ENCODE data around the gene CLOCK.

CLOCK gene

GRCh38 chr4:55475394-55476243 lies 71.1 kb downstream of the CLOCK start:
- DNase-seq: no peak

- DNase-seq: no peak
Measured at GRCh38 chr4:55469979-55470378, 76.7 kb downstream of the CLOCK start.

- no peak for DNase-seq
Measured at GRCh38 chr4:55468724-55469123, 78.0 kb downstream of the CLOCK start.

- no peak for DNase-seq
Measured at GRCh38 chr4:55466001-55466400, 80.7 kb downstream of the CLOCK start.

GRCh38 chr4:55458611-55459010 lies 88.1 kb downstream of the CLOCK start:
- DNase-seq: no peak

- no peak for DNase-seq
Measured at GRCh38 chr4:55458164-55458563, 88.5 kb downstream of the CLOCK start.

GRCh38 chr4:55450566-55450965 lies 96.1 kb downstream of the CLOCK start:
- no peak for DNase-seq

- DNase-seq: no peak
Measured at GRCh38 chr4:55447831-55448230, 98.9 kb downstream of the CLOCK start.

- no peak for DNase-seq
Measured at GRCh38 chr4:55447108-55447708, 99.5 kb downstream of the CLOCK start.

GRCh38 chr4:55446578-55446922 lies 100.2 kb downstream of the CLOCK start:
- DNase-seq: no peak

GRCh38 chr4:55445921-55446577 lies 100.7 kb downstream of the CLOCK start:
- DNase-seq: no peak

GRCh38 chr4:55444827-55445226 lies 101.9 kb downstream of the CLOCK start:
- DNase-seq: no peak

GRCh38 chr4:55442541-55442940 lies 104.2 kb downstream of the CLOCK start:
- no peak for DNase-seq

- DNase-seq: no peak
Measured at GRCh38 chr4:55440786-55441185, 105.9 kb downstream of the CLOCK start.

GRCh38 chr4:55439023-55439422 lies 107.7 kb downstream of the CLOCK start:
- no peak for DNase-seq

GRCh38 chr4:55438314-55438713 lies 108.4 kb downstream of the CLOCK start:
- no peak for DNase-seq

- DNase-seq: no peak
Measured at GRCh38 chr4:55437823-55438222, 108.9 kb downstream of the CLOCK start.

GRCh38 chr4:55437356-55437796 lies 109.3 kb downstream of the CLOCK start:
- DNase-seq: no peak

GRCh38 chr4:55435141-55435841 lies 111.4 kb downstream of the CLOCK start:
- DNase-seq: no peak

- DNase-seq: no peak
Measured at GRCh38 chr4:55431710-55432336, 114.9 kb downstream of the CLOCK start.

- no peak for DNase-seq
Measured at GRCh38 chr4:55424791-55425190, 121.9 kb downstream of the CLOCK start.

- DNase-seq: no peak
Measured at GRCh38 chr4:55416176-55416575, 130.5 kb downstream of the CLOCK start.
